CD14-positive monocyte (primary cell): Measurements from ENCODE around the gene FRMD6. TPM values are rescaled to one million over a fixed set of nuclear protein-coding genes. Genes with fewer than 3 reads are reported as not detected.

Experiments used
- DNase-seq, 3 donors: peaks; one replicate each; pipeline ENCODE4 v3.0.0-alpha.2; 2011 to 2022
- H2AFZ ChIP-seq: 2 replicates; pipeline ENCODE4 v1.6.0; 2012; ENCODE audit warnings: mild to moderate bottlenecking, low read depth, low read length, inconsistent platforms; ENCODE audit not compliant: insufficient read depth, poor library complexity, severe bottlenecking
- H3K27ac ChIP-seq, 2 donors: 1 replicate in 1 of 2; 2 replicates in 1 of 2; pipeline ENCODE4 v1.5.1; 2012 to 2013; ENCODE audit warnings: low read length in 2 of 2, control low read depth in 1 of 2, inconsistent platforms in 1 of 2, low read depth in 1 of 2, mild to moderate bottlenecking in 1 of 2
- H3K27me3 ChIP-seq, 2 donors: one replicate each; pipeline versions ENCODE4 v1.6.0 to v1.6.1; 2011 to 2013; ENCODE audit warnings: low read length in 2 of 2; ENCODE audit not compliant: control insufficient read depth in 2 of 2, insufficient read depth in 2 of 2
- H3K36me3 ChIP-seq, 2 donors: replicated peaks in 1 of 2; 1 replicate in 1 of 2; 2 replicates in 1 of 2; pipeline versions ENCODE4 v1.5.1 to v1.6.1; 2012 to 2013; ENCODE audit warnings: low read length in 2 of 2, control low read depth in 1 of 2, inconsistent platforms in 1 of 2, mild to moderate bottlenecking in 1 of 2; ENCODE audit not compliant: insufficient read depth in 2 of 2, control insufficient read depth in 1 of 2
- H3K4me1 ChIP-seq, 2 donors: 1 replicate in 1 of 2; 2 replicates in 1 of 2; pipeline versions ENCODE4 v1.5.1 to v1.6.1; 2012 to 2013; ENCODE audit warnings: low read length in 2 of 2, control low read depth in 1 of 2, inconsistent platforms in 1 of 2, mild to moderate bottlenecking in 1 of 2, moderate library complexity in 1 of 2; ENCODE audit not compliant: insufficient read depth in 2 of 2, control insufficient read depth in 1 of 2
- H3K4me2 ChIP-seq: replicated peaks from 2 replicates; pipeline ENCODE3; 2012; ENCODE audit warnings: low read length, moderate library complexity, mild to moderate bottlenecking; ENCODE audit not compliant: poor library complexity, severe bottlenecking; ENCODE audit errors: extremely low read depth
- H3K4me3 ChIP-seq, 3 experiments: fragments of 200-600 bp in 1 of 3; sonication (generic) in 1 of 3; replicated peaks in 1 of 3; 1 replicate in 2 of 3; 2 replicates in 1 of 3; pipeline ENCODE4 v1.5.1; 2011 to 2013; ENCODE audit warnings: low read length in 3 of 3, mild to moderate bottlenecking in 3 of 3, control low read depth in 2 of 3, low read depth in 2 of 3, inconsistent platforms in 1 of 3, moderate library complexity in 1 of 3
- H3K79me2 ChIP-seq: 2 replicates; pipeline ENCODE4 v1.6.0; 2012; ENCODE audit warnings: mild to moderate bottlenecking, control low read depth, inconsistent platforms, low read length, moderate library complexity; ENCODE audit not compliant: insufficient read depth
- H3K9ac ChIP-seq: 2 replicates; pipeline ENCODE4 v1.6.0; 2017; ENCODE audit warnings: low read length, mild to moderate bottlenecking; ENCODE audit not compliant: insufficient read depth, poor library complexity, severe bottlenecking
- H3K9me3 ChIP-seq, 2 donors: replicated peaks in 1 of 2; 1 replicate in 1 of 2; 2 replicates in 1 of 2; pipeline versions ENCODE4 v1.5.1 to v1.6.1; 2012 to 2013; ENCODE audit warnings: low read length in 2 of 2, control low read depth in 1 of 2; ENCODE audit not compliant: control insufficient read depth in 1 of 2, insufficient read depth in 1 of 2
- H4K20me1 ChIP-seq: 2 replicates; pipeline ENCODE4 v1.6.0; 2012; ENCODE audit warnings: mild to moderate bottlenecking, low read length, control low read depth, moderate library complexity; ENCODE audit not compliant: insufficient read depth
- H3K27ac Mint-ChIP-seq, 7 donors: one replicate each; pipeline ENCODE4 v1.8.0; 2020; ENCODE audit warnings: mild to moderate bottlenecking in 7 of 7, mixed read lengths in 7 of 7, moderate library complexity in 6 of 7, inconsistent platforms in 2 of 7
- H3K27me3 Mint-ChIP-seq, 3 donors: one replicate each; pipeline ENCODE4 v1.8.0; 2021 to 2022; ENCODE audit warnings: low read depth in 3 of 3, mild to moderate bottlenecking in 3 of 3, mixed read lengths in 3 of 3, moderate library complexity in 3 of 3, inconsistent platforms in 1 of 3
- H3K36me3 Mint-ChIP-seq, 2 donors: one replicate each; pipeline ENCODE4 v1.8.0; 2020; ENCODE audit warnings: mixed read lengths in 2 of 2, inconsistent platforms in 1 of 2, mild to moderate bottlenecking in 1 of 2
- H3K4me1 Mint-ChIP-seq: one replicate; pipeline ENCODE4 v1.8.0; 2020; ENCODE audit warnings: mild to moderate bottlenecking, mixed read lengths
- H3K4me3 Mint-ChIP-seq, 2 donors: one replicate each; pipeline ENCODE4 v1.8.0; 2020; ENCODE audit warnings: mild to moderate bottlenecking in 2 of 2, mixed read lengths in 2 of 2, moderate library complexity in 1 of 2
- H3K9me3 Mint-ChIP-seq, 7 donors: one replicate each; pipeline ENCODE4 v1.8.0; 2020 to 2022; ENCODE audit warnings: mixed read lengths in 7 of 7, mild to moderate bottlenecking in 6 of 7, moderate library complexity in 6 of 7, inconsistent platforms in 2 of 7
- WGBS: methylation state at CpG from one replicate; pipeline ENCODE4 v1.1.5; 2013; ENCODE audit warnings: missing lambda C conversion rate; ENCODE audit not compliant: insufficient coverage; 5-methylcytosine and 5-hydroxymethylcytosine counted together
- intact Hi-C, 2 donors: fragments of 100-400 bp; cut with micrococcal nuclease; formaldehyde crosslinking; loops; one replicate each; pipeline versions ENCODE4 v1.15.0 to v1.15.1; 2023
- polyA plus RNA-seq, 3 donors: library from polyadenylated mRNA; depleted of rRNA in 1 of 3; unstranded in 2 of 3; stranded (reverse) in 1 of 3; fragments of 300-500 nt in 2 of 3; fragments of >200 nt in 1 of 3; fragmentation: Illumina TruSeq in 2 of 3; gene quantifications; 1 replicate in 2 of 3; 2 replicates in 1 of 3; pipeline ENCODE4 v1.2.3, GENCODE V29; 2012 to 2021
- TF ChIP-seq, protein P1 (sequence below): fragments of 200-600 bp; IDR thresholded peaks from one replicate; pipeline ENCODE4 v1.8.0; 2022; ENCODE audit warnings: antibody characterized with exemption, mild to moderate bottlenecking

FRMD6 gene
- polyA plus RNA-seq, 3 donors: 0.12 to 0.25 (median 0.12) TPM

DNA sequence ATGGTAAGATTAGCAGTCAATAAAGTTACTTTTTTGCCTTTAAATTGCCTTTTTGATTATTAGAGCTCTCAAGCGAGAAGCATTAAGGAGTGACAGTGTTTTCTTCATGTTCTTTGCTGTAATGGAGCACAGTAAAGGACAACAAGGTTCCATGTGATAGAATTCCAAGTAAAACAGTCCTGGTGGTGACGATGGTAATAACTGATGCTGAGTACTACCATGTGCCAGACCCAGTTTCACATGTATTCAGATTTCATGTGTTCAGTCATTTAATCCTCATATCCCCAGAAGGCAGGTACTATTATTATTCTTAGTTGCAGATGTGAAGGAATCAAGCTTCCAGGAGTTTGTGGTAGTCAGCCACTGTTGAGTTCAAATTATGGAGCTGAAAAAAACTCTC is 79.0 kb downstream of the FRMD6 start:
- H3K4me1 Mint-ChIP-seq: no peaks in the 10 kb centered on the region

DNA sequence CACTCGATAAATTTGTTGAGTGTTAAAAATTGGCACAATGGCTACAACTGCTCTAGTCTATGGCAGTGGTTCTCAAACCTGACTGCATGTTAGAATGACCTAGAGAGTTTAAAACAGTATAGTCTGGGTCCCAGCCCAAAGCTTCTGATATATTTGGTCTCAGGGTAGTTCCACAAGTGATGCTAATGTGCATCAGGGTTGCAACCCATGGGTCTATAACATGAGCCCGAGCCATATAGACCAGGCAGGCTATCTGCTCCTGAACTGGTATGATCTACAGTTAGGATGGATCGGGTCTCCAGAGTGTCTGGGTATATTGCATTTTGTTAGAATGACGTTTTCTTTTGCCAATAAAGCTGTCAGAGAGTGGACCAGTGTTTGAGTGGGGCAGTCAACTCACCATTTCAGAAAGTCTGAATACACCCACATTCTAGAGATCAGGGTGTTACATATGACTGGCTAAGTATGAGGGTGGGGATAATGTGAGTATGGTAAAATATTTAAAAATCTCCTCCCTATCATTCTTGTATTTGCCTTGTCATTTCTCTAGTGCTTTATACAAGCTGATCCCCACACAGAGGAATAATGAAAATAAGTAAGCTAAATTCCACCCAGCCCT is 80.9 kb downstream of the FRMD6 start:
- Histone ChIP-seq H3K9me3 (no peaks in the 10 kb centered on the region), H4K20me1 (no peaks in the 10 kb centered on the region), H3K9ac (no peak overlapping the region), H3K36me3 (no peaks in the 10 kb centered on the region), H3K79me2 (no peaks in the 10 kb centered on the region), H3K4me1 (no peaks in the 10 kb centered on the region), H3K27me3 (peaks cover 8 to 21% of the 10 kb centered on the region in 2 donors), H3K4me3 (no peak overlapping the region), H3K27ac (no peak overlapping the region), H3K4me2 (no peak overlapping the region), H2AFZ (no peak overlapping the region)
- H3K4me1 Mint-ChIP-seq: no peaks in the 10 kb centered on the region
- H3K27ac Mint-ChIP-seq: no peak overlapping the region
- DNase-seq: no peak
- TF ChIP-seq, protein P1, sequence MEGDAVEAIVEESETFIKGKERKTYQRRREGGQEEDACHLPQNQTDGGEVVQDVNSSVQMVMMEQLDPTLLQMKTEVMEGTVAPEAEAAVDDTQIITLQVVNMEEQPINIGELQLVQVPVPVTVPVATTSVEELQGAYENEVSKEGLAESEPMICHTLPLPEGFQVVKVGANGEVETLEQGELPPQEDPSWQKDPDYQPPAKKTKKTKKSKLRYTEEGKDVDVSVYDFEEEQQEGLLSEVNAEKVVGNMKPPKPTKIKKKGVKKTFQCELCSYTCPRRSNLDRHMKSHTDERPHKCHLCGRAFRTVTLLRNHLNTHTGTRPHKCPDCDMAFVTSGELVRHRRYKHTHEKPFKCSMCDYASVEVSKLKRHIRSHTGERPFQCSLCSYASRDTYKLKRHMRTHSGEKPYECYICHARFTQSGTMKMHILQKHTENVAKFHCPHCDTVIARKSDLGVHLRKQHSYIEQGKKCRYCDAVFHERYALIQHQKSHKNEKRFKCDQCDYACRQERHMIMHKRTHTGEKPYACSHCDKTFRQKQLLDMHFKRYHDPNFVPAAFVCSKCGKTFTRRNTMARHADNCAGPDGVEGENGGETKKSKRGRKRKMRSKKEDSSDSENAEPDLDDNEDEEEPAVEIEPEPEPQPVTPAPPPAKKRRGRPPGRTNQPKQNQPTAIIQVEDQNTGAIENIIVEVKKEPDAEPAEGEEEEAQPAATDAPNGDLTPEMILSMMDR: no peak
- peaks cover 0 to 6% (median 0%) of the 10 kb centered on the region in 7 donors for H3K9me3 Mint-ChIP-seq
- no peak overlapping the region for H3K4me3 Mint-ChIP-seq
- intact Hi-C loops: no loop called here
- H3K36me3 Mint-ChIP-seq: no peaks in the 10 kb centered on the region
- WGBS: 81% methylated on average over 2 of the region's 4 CpGs
- peaks cover 9 to 27% (median 12%) of the 10 kb centered on the region in 3 donors for H3K27me3 Mint-ChIP-seq

More for the DNA sequence above, 79.0 kb downstream of the FRMD6 start:
- no peak overlapping the region for H3K4me3 ChIP-seq
- Mint-ChIP-seq H3K27ac (no peak overlapping the region), H3K36me3 (no peaks in the 10 kb centered on the region), H3K27me3 (peaks cover 9 to 23% (median 12%) of the 10 kb centered on the region in 3 donors), H3K9me3 (peaks cover 0 to 6% (median 0%) of the 10 kb centered on the region in 7 donors), H3K4me3 (no peak overlapping the region)
- H3K36me3 ChIP-seq: no peaks in the 10 kb centered on the region
- H3K4me2 ChIP-seq: no peak overlapping the region
- no peaks in the 10 kb centered on the region for H3K9me3 ChIP-seq
- H3K27ac ChIP-seq: no peak overlapping the region
- TF ChIP-seq, protein P1: no peak
- H3K27me3 ChIP-seq: peaks cover 6 to 22% of the 10 kb centered on the region in 2 donors
- no peaks in the 10 kb centered on the region for H3K79me2 ChIP-seq
- no peak overlapping the region for H3K9ac ChIP-seq
- no peaks in the 10 kb centered on the region for H4K20me1 ChIP-seq
- intact Hi-C loops: no loop called here
- no peak for DNase-seq
- no peaks in the 10 kb centered on the region for H3K4me1 ChIP-seq
- 83% methylated on average over 1 of the region's 2 CpGs for WGBS
- H2AFZ ChIP-seq: no peak overlapping the region
